HepG2 (cell line): Measurements from ENCODE around the gene KCTD13. TPM values are rescaled to one million over a fixed set of nuclear protein-coding genes. Genes with fewer than 3 reads are reported as not detected.
A peak's percentile ranks its signal among the peaks of the same experiment; 100 is the strongest.

Experiments
- ARNTL ChIP-seq: sonication (generic); formaldehyde crosslinking; IDR thresholded peaks from 2 replicates; pipeline ENCODE4 v1.4.0; 2020; ENCODE audit warnings: mild to moderate bottlenecking, missing genetic modification reagents
- EED ChIP-seq: sonication (generic); formaldehyde crosslinking; IDR thresholded peaks from 2 replicates; pipeline ENCODE4 v1.5.0; 2020; ENCODE audit warnings: mild to moderate bottlenecking, missing genetic modification reagents
- EHMT2 ChIP-seq: fragments of 200-600 bp; sonication (generic); IDR thresholded peaks from 2 replicates; pipeline ENCODE4 v1.7.0; 2017; ENCODE audit warnings: antibody characterized with exemption, low read depth, low read length, borderline replicate concordance
- IKZF4 ChIP-seq: sonication (generic); formaldehyde crosslinking; IDR thresholded peaks from 2 replicates; pipeline ENCODE4 v1.5.1; 2020; ENCODE audit warnings: borderline replicate concordance, mild to moderate bottlenecking, low read depth, missing genetic modification reagents; ENCODE audit errors: not compliant biosample characterization
- ISX ChIP-seq: sonication (generic); formaldehyde crosslinking; conservative IDR thresholded peaks from 2 replicates; pipeline ENCODE4 v1.5.0; 2020; ENCODE audit warnings: missing genetic modification reagents
- MED13 ChIP-seq: sonication (generic); formaldehyde crosslinking; IDR thresholded peaks from 2 replicates; pipeline ENCODE4 v1.5.0; 2020; ENCODE audit warnings: missing genetic modification reagents
- RAD21 ChIP-seq: fragments of 450-650 bp; formaldehyde crosslinking; IDR thresholded peaks from 2 replicates; pipeline ENCODE4 v1.5.0; 2020; ENCODE audit warnings: mild to moderate bottlenecking
- SALL2 ChIP-seq: sonication (generic); formaldehyde crosslinking; IDR thresholded peaks from 2 replicates; pipeline ENCODE4 v1.8.1; 2023; ENCODE audit warnings: mild to moderate bottlenecking, missing genetic modification reagents, inconsistent platforms
- SETDB1 ChIP-seq: sonication (generic); formaldehyde crosslinking; IDR thresholded peaks from 2 replicates; pipeline ENCODE4 v1.5.1; 2020; ENCODE audit warnings: missing genetic modification reagents, mild to moderate bottlenecking, borderline replicate concordance
- SNRNP70 ChIP-seq: fragments of 200-400 bp; formaldehyde crosslinking; IDR thresholded peaks from 2 replicates; pipeline ENCODE4 v1.6.1; 2017; ENCODE audit warnings: mild to moderate bottlenecking, low read depth, low read length, moderate library complexity
- STAT5B ChIP-seq: sonication (generic); formaldehyde crosslinking; IDR thresholded peaks from 2 replicates; pipeline ENCODE4 v1.4.0; 2020; ENCODE audit warnings: missing genetic modification reagents
- ZBTB21 ChIP-seq: sonication (generic); formaldehyde crosslinking; IDR thresholded peaks from 2 replicates; pipeline ENCODE4 v1.4.0; 2020; ENCODE audit warnings: missing genetic modification reagents
- ZNF335 ChIP-seq: sonication (generic); formaldehyde crosslinking; IDR thresholded peaks from 2 replicates; pipeline ENCODE4 v1.4.0; 2020; ENCODE audit warnings: missing genetic modification reagents
- ZNF543 ChIP-seq: sonication (generic); formaldehyde crosslinking; IDR thresholded peaks from 2 replicates; pipeline ENCODE4 v1.4.0; 2020; ENCODE audit warnings: mild to moderate bottlenecking, missing genetic modification reagents
- polyA plus RNA-seq, 8 experiments: library from polyadenylated mRNA; depleted of rRNA in 3 of 8; stranded (reverse) in 7 of 8; unstranded in 1 of 8; fragments of >200 nt; fragmentation: Illumina TruSeq in 4 of 8; extraction: Trizol in 4 of 8; gene quantifications; 2 replicates each; pipeline versions ENCODE4 v1.2.1 to v1.2.3, GENCODE V29; 2011 to 2016; ENCODE audit warnings: low read depth in 4 of 8, missing spikeins in 1 of 8, mixed read lengths in 1 of 8; ENCODE audit not compliant: insufficient read depth in 1 of 8
- total RNA-seq, 5 experiments: library from RNA; depleted of rRNA; stranded (reverse); fragments of >200 nt; fragmentation: Illumina TruSeq; extraction: Trizol; gene quantifications; 2 replicates each; pipeline ENCODE4 v1.2.3, GENCODE V29; 2016; ENCODE audit warnings: low read depth in 1 of 5
- TF ChIP-seq, protein P1 (sequence below): sonication (generic); formaldehyde crosslinking; IDR thresholded peaks from one replicate; pipeline ENCODE4 v1.5.1; 2020; ENCODE audit warnings: mild to moderate bottlenecking, missing genetic modification reagents; ENCODE audit errors: not compliant biosample characterization
- TF ChIP-seq, protein P2 (sequence below): sonication (generic); formaldehyde crosslinking; IDR thresholded peaks from 2 replicates; pipeline ENCODE4 v1.4.0; 2020; ENCODE audit warnings: mild to moderate bottlenecking, missing genetic modification reagents, borderline replicate concordance

KCTD13 gene
- total and polyA plus RNA-seq, 2 of the 13 experiments (the other 11 are each of a cell fraction or from before 2014, with no cell fraction given), result 6.3 to 14.7 TPM

DNA sequence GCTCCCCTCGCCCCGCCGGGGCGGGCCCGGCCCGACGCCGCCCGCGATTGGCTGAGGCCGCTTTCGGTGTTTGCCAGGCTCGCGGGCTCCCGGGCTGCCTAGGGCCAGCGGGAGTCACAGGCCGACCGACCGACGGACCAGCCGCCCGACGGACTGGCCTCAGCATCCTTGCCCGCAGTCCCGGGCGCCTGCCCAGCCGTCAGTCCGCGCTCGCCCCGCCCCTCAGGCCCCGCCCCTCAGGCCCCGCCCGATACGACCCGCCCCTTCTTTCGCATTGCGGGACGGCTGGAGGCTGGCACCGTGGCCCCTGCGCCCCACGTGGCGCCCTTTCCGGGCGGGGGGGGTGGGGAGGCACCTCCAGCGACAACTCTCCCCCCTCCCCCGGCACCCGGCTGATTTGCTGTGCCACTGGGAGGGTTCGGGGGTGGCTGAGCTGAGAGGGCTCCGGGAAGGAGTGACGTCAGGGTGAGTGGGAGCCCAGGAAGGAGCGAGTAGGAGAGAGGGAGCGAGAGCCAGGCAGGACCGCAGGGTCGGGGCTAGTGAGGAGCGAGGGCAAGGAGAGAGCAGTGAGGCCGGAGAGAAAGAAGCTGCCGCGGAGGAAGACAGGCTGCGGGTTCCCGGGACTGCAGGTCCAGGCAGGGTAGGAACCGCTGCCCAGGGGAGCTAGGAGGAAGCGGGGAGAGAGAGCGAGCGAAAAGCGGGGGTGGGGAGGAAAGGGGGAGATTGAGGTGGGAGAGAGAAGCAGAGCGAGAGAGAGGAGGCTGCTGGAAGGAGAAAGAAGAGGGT, 25.7 kb downstream of the KCTD13 start, which contains the start of gene ASPHD1 (continued):
- TF ChIP-seq, protein P1, sequence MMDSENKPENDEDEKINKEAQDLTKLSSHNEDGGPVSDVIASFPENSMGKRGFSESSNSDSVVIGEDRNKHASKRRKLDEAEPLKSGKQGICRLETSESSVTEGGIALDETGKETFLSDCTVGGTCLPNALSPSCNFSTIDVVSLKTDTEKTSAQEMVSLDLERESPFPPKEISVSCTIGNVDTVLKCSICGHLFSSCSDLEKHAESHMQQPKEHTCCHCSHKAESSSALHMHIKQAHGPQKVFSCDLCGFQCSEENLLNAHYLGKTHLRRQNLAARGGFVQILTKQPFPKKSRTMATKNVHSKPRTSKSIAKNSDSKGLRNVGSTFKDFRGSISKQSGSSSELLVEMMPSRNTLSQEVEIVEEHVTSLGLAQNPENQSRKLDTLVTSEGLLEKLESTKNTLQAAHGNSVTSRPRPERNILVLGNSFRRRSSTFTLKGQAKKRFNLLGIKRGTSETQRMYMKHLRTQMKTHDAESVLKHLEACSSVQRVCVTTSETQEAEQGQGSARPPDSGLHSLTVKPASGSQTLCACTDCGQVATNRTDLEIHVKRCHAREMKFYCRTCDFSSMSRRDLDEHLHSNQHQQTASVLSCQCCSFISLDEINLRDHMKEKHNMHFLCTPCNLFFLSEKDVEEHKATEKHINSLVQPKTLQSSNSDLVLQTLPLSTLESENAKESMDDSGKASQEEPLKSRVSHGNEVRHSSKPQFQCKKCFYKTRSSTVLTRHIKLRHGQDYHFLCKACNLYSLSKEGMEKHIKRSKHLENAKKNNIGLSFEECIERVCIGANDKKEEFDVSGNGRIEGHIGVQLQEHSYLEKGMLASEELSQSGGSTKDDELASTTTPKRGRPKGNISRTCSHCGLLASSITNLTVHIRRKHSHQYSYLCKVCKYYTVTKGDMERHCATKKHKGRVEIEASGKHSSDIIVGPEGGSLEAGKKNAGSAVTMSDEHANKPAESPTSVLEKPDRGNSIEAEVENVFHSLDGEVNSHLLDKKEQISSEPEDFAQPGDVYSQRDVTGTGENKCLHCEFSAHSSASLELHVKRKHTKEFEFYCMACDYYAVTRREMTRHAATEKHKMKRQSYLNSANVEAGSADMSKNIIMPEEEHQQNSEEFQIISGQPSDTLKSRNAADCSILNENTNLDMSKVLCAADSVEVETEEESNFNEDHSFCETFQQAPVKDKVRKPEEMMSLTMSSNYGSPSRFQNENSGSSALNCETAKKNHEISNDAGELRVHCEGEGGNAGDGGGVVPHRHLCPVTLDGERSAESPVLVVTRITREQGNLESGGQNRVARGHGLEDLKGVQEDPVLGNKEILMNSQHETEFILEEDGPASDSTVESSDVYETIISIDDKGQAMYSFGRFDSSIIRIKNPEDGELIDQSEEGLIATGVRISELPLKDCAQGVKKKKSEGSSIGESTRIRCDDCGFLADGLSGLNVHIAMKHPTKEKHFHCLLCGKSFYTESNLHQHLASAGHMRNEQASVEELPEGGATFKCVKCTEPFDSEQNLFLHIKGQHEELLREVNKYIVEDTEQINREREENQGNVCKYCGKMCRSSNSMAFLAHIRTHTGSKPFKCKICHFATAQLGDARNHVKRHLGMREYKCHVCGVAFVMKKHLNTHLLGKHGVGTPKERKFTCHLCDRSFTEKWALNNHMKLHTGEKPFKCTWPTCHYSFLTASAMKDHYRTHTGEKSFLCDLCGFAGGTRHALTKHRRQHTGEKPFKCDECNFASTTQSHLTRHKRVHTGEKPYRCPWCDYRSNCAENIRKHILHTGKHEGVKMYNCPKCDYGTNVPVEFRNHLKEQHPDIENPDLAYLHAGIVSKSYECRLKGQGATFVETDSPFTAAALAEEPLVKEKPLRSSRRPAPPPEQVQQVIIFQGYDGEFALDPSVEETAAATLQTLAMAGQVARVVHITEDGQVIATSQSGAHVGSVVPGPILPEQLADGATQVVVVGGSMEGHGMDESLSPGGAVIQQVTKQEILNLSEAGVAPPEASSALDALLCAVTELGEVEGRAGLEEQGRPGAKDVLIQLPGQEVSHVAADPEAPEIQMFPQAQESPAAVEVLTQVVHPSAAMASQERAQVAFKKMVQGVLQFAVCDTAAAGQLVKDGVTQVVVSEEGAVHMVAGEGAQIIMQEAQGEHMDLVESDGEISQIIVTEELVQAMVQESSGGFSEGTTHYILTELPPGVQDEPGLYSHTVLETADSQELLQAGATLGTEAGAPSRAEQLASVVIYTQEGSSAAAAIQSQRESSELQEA (CRISPR knock-in tag), result no peak
- TF ChIP-seq ARNTL (CRISPR knock-in tag) (peak; percentile 46; the same call in 1 of the 2 replicates), EED (CRISPR knock-in tag) (no peak; the same call in 1 of the 2 replicates), ISX (CRISPR knock-in tag) (peak; percentile 99; the same call in 1 of the 2 replicates), RAD21 (CRISPR knock-in tag) (peak; percentile 47; the same call in 1 of the 2 replicates), SALL2 (CRISPR knock-in tag) (peak; percentile 94), IKZF4 (CRISPR knock-in tag) (peak; percentile 98), STAT5B (CRISPR knock-in tag) (no peak; the same call in 1 of the 2 replicates), ZNF543 (peak; percentile 87), ZBTB21 (CRISPR knock-in tag) (peak; percentile 69; the same call in 1 of the 2 replicates), MED13 (CRISPR knock-in tag) (0 out of 2 replicates have a peak, but pooled peaks have one; percentile 92), ZNF335 (CRISPR knock-in tag) (no peak), SNRNP70 (no peak), EHMT2 (peak; percentile 10; the same call in 1 of the 2 replicates), SETDB1 (CRISPR knock-in tag) (no peak)
- TF ChIP-seq, protein P2, sequence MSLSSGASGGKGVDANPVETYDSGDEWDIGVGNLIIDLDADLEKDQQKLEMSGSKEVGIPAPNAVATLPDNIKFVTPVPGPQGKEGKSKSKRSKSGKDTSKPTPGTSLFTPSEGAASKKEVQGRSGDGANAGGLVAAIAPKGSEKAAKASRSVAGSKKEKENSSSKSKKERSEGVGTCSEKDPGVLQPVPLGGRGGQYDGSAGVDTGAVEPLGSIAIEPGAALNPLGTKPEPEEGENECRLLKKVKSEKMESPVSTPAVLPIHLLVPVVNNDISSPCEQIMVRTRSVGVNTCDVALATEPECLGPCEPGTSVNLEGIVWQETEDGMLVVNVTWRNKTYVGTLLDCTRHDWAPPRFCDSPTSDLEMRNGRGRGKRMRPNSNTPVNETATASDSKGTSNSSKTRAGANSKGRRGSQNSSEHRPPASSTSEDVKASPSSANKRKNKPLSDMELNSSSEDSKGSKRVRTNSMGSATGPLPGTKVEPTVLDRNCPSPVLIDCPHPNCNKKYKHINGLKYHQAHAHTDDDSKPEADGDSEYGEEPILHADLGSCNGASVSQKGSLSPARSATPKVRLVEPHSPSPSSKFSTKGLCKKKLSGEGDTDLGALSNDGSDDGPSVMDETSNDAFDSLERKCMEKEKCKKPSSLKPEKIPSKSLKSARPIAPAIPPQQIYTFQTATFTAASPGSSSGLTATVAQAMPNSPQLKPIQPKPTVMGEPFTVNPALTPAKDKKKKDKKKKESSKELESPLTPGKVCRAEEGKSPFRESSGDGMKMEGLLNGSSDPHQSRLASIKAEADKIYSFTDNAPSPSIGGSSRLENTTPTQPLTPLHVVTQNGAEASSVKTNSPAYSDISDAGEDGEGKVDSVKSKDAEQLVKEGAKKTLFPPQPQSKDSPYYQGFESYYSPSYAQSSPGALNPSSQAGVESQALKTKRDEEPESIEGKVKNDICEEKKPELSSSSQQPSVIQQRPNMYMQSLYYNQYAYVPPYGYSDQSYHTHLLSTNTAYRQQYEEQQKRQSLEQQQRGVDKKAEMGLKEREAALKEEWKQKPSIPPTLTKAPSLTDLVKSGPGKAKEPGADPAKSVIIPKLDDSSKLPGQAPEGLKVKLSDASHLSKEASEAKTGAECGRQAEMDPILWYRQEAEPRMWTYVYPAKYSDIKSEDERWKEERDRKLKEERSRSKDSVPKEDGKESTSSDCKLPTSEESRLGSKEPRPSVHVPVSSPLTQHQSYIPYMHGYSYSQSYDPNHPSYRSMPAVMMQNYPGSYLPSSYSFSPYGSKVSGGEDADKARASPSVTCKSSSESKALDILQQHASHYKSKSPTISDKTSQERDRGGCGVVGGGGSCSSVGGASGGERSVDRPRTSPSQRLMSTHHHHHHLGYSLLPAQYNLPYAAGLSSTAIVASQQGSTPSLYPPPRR (CRISPR knock-in tag), result peak; percentile 12; the same call in 1 of the 2 replicates
